ENCODE results near the gene LILRB1.
"Not testable (repeated sequence)": the region's sequence is repeated elsewhere in the genome, so short reads cannot be mapped to it uniquely, and the experiment has no call there.

The LILRB1 gene

DNA sequence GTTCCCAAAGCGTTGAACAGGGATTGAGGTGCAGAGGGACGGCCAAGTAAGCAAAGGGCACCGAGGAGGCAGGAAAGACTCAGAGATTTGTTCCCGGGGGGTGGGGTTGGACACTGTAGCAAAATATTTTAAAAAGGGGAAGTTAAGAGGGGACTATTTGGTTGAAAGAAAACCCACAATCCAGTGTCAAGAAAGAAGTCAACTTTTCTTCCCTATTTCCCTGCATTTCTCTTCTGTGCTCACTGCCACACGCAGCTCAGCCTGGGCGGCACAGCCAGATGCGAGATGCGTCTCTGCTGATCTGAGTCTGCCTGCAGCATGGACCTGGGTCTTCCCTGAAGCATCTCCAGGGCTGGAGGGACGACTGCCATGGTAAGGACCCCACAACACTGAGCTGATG, at the start of gene LILRB1:
LILRB1 (plus strand) TSS at position 223 of the 400 bp plus-strand sequence. CDS start 590 bp downstream, outside the sequence.
- DNase-seq, result peak; percentile 64

DNA sequence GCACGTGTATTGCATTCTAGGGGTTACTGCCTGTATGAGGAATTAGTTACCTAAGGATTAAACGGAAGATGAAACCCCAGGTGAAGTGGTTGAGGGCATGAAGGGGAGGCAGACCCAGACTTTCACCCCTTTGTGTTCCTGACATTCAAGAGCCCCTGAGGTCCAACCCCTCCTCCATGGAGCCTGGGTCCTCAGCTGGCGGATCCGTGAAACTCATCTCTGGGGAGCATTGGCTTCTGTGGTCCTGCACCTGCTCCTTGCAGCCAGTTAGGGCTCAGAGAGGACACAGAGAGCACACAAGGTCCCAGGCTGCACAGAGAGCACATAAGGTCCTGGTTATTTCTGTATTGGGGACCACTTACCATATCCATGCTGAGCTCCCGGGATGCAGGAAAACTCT, 43.9 kb upstream of the LILRB1 start:
- DNase-seq, result no peak

DNA sequence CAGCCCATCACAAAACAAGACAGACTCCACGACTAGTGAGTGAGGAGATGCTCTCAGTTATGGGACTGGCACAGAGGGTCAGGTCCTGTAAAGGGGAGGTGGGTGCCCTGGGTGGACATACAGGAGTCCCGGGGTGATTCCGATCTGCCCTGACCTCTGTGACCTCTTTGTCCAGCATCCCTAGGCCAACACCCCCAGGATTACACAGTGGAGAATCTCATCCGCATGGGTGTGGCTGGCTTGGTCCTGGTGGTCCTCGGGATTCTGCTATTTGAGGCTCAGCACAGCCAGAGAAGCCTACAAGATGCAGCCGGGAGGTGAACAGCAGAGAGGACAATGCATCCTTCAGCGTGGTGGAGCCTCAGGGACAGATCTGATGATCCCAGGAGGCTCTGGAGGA, 43.3 kb upstream of the LILRB1 start:
- DNase-seq, result no peak

DNA sequence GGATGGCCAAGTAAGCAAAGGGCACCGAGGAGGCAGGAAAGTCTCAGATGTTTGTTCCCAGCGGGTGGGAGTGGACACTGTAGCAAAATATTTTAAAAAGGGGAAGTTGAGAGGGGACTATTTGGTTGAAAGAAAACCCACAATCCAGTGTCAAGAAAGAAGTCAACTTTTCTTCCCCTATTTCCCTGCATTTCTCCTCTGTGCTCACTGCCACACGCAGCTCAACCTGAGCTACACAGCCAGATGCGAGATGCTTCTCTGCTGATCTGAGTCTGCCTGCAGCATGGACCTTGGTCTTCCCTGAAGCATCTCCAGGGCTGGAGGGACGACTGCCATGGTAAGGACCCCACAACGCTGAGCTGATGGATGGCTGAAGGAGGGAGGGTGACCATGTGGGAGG, 36.8 kb upstream of the LILRB1 start, which contains the start of gene LILRA1:
LILRA1 (plus strand) TSS at position 188 of the 400 bp plus-strand sequence. CDS start 613 bp downstream, outside the sequence.
- DNase-seq, result peak; percentile 75

DNA sequence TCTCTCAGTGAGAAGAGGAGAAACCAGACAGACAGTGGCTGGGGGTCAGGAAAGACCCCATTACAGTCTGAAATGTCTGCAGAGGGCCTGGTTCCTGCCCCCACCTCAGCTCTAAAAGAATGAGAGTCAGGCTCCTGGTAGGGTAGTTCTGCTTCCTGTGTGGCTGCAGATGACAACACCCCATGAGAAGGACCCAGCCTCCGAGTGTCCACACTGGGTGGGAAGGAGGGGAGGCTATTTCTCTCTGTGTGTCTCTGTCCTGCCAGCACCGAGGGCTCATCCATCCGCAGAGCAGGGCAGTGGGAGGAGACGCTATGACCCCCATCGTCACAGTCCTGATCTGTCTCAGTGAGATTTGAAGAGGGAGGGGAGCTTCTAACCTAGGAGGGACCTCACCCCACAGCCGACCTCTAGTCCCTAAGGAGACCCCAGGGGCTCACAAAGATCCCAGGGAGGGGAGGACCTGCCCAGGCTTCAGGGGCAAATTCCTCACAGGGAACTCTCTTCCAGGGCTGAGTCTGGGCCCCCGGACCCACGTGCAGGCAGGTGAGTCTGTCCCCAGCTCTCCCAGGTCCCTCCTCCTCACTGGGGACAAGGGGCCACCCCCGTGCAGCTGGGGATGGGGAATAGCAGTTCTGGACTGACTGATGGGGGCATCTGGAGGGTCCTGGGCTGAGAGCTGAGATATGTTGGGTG, 36.2 kb upstream of the LILRB1 start:
- DNase-seq, result peak; percentile 53

DNA sequence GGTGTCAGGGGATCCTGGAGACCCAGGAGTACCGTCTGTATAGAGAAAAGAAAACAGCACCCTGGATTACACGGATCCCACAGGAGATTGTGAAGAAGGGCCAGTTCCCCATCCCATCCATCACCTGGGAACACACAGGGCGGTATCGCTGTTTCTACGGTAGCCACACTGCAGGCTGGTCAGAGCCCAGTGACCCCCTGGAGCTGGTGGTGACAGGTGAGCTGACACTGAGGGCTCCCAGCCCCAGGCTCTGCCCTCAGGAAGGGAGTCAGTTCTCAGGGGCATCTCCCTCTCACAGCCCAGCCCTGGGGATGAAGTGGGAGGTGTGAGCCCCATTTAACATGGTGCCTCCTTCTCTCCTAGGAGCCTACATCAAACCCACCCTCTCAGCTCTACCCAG, 35.5 kb upstream of the LILRB1 start:
- no peak for DNase-seq

DNA sequence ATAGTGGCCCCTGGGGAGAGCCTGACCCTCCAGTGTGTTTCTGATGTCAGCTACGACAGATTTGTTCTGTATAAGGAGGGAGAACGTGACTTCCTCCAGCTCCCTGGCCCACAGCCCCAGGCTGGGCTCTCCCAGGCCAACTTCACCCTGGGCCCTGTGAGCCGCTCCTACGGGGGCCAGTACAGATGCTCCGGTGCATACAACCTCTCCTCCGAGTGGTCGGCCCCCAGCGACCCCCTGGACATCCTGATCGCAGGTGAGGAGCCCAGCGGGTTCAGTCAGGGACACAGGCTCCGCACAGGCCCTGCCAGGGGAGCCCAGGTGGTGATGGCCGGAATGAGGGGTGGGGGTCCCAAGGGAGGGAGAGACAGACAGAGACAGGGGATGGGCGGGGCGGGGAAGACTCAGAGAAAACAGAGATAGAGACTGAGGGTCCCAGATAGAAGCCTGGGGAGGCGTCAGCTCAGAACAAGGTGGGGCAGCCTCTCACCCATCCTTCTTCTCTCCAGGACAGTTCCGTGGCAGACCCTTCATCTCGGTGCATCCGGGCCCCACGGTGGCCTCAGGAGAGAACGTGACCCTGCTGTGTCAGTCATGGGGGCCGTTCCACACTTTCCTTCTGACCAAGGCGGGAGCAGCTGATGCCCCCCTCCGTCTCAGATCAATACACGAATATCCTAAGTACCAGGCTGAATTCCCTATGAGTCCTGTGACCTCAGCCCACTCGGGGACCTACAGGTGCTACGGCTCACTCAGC, 34.4 kb upstream of the LILRB1 start:
- DNase-seq, result not testable (repeated sequence)

DNA sequence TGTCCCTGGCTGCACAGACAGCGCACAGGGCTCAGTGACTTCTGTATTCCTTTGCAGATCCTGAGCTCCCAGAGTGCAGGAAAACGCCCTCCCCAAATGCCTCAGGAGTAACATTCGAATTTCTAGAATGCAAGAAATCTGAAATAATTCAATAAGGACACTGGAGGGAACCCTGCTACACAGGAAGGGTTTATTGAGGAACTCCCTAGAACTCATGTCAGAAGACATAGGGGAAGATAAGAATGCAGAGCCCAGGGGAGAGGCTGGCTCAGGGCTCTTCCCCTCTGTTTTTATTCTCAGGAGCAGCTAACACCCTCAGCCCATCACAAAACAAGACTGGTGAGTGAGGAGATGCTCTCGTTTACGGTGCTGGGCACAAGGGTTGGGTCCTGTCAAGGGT, 30.1 kb upstream of the LILRB1 start:
- peak; percentile 61 for DNase-seq

DNA sequence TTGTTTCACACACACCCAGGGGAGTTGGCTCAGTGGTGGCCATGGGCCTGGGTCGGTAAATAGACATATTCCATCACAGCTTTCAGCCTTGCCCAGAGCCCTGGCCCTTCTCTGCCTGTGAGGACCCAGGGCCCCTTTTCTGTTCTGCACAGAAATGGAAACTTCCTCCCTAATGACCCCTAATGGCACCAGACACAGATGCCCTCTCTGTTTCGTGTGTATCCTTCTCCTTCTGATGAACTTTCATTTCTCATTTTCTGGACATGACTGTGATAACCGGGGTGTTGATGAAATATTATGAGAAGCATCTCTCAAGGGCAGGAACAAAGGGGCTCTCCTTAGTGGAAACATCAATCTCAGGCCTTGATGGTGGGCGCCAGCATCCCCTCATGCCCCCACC, 24.1 kb upstream of the LILRB1 start:
- peak; percentile 92 for DNase-seq

DNA sequence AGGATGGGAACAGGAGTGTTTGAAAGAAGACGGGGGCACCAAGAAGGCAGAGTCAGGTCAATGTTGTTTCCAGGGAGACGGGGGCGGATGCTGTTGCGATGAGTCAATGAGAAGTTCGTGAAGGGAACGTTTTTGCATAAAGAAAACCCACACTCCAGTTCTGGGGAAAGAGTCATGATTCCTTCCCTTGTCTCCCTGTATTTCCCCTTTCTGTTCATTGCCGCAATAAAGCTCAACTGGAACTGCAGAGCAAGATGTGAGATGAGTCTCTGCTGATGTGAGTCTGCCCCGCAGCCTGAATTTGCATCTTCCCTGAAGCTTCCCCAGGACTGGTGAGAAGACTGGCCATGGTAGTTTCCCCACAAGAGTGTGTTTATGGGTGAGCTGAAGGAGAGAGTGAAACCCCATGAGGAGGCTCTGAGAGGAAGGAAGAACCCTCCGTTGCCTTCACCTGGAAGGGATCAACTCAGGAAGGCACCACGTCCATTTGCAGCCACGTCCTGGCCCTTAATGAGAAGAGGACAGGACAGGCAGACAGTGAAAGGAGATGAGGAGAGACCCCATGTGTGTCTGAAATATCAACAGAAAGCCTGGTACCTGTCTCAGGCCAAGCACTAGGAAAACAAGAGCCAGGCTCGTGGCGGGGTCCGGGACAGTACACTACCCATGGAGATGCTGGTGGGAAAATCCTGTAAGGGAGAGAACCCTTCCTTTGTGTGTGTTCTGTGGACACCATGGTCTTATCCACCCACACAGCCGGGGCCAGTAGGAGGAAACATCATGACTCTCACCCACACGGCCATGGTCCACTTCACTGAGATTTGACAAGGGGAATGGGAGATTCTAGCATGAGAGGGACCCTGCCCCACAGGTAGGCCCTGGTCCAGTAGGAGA, 23.1 kb upstream of the LILRB1 start:
- DNase-seq, result peak; percentile 97

DNA sequence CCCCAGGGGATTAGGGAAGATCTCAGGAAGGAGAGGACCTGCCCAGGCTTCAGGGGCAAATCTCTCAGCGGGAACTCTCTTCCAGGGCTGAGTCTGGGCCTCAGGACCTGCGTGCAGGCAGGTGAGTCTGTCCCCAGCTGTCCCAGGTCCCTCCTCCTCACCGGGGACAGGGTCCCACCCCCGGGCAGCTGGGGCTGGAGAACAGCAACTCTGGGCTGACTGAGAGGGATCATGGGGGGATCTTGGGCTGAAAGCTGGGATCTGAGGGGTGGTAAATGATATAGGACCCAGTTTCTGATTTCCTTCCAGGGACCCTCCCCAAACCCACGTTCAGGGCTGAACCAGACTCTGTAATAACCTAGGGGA, 22.5 kb upstream of the LILRB1 start:
- DNase-seq, result no peak

DNA sequence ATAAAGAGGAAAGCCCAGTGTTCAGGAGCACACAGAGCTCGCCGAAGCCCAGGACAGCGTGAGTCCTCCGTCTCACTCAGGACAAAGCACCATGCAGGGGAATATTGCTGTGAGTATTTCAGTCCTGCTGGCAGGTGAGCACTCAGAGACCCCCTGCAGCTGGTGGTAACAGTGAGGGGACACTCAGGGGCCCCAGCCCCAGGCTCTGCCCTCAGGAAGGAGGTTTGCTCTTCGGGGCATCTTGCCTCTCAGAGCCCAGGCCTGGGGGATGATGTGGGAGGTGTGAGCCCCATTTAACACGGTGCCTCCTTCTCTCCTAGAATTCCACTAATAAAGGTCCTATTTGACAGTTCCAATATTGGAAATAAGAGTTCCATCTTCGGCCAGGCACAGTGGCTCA, 22.1 kb upstream of the LILRB1 start:
- DNase-seq, result no peak

DNA sequence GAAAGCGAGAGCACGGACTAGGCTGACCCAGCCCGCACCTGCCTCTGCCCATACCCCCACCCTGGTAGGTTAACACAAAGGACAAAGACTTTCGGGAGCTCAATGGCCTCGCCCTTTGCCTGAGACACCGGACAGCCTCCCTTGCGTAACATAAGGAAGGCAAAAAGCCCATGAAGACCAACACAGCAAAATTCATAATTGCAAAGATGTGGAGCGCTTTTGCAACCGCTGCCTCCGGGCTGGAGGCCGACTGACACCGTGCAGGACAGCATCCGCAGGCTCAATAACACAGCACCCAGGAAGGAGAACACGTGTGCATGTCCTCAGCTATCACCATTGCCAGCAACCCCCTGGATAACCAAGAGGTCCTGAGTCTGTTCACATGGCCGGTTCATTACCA, 21.5 kb upstream of the LILRB1 start:
- DNase-seq, result peak; percentile 86

DNA sequence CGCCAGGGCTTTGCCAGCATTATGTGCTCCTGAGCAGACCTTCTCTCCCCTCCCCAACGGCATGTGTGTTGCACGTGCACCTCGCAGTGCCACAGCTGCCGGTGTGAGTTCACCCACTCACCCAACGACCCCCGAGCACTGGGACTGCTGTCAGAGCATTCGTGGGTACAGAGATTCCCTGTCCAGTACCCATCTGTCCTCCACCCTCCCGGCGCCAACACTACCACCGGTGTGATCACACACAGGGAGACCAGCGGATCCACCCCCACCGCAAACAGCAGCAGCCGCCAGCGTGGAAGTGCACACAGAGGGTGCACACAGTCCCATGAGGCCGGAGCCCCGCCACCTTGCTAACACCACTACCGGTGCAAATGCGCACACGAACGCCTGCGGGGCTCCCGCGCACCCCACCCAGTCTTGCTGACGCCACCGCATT, 20.9 kb upstream of the LILRB1 start:
- DNase-seq, result no peak

DNA sequence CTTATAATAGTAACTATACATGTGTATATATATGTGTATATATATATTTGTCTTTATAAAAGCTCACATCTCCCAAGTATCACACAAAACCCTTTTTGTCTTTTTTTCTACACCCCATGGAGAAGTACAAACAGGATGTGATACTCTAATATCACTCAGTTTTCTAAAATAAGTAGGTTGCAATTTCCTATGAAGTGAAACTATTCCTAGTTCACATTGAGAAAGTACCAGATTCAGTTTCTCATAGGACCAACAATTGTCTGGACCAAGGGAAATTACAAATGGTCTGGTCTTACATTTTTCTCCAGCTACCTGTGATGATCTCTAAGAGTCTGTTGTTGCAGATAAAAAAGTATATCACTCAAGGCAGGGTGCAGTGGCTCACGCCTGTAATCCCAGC, 17.9 kb upstream of the LILRB1 start:
- DNase-seq, result peak; percentile 93

DNA sequence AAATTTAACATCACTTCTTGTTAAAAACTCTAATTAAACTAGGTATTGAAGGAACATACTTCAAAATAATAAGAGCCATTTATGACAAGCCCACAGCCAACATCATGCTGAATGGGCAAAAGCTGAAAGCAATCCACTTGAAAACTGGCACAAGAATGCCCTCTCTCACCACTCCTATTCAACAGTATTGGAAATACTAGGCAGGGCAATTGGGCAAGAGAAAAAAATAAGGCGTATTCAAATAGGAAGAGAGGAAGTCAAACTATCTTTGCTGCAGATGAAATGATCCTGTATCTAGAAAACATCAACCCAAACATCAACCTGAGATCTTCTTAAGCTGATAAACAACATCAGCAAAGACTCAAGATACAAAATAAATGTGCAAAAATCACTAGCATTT, 15.6 kb upstream of the LILRB1 start:
- peak; percentile 82 for DNase-seq

DNA sequence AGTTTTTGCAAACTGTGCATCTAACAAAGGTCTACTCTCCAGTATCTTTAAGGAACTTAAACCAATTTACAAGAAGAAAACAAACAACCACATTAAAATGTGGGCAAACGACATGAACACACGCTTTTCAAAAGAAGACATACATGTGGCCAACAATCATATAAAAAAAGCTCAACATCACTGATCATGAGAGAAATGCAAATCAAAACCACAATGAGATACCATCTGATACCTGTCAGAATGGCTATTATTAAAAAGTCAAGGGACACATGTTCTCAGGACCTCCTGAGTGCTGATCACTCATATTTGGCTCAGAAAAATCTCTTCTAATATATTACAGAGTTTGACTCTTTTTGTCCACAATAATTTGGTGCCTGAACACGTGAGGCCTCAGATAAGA, 14.2 kb upstream of the LILRB1 start:
- DNase-seq, result no peak

DNA sequence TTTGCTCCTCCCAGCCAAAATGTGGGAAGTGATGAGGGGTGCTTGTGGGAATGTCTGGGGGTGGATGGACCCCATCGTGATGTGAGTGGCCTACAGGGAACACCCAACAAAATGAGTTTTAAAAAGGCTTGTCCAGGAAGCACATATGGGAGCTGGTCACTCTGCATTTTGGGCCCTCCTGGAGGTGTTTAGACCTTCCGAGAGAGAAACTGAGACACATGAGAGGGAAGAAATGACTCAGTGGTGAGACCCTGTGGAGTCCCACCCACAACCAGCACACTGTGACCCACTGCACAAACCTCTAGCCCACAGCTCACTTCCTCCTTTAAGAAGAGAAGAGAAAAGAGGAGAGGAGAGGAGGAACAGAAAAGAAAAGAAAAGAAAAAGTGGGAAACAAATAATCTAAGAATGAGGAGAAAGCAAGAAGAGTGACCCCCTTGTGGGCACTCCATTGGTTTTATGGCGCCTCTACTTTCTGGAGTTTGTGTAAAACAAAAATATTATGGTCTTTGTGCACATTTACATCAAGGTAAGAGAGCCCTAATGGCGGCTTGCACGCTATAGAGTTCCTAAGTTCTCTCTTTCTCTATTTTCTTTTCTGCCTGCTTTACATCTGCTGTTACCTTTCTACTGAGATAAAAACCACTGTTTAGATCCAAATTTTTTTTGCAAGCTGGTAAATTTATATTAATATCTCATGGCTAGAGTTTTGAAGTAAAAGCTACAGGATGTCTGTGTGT, 13.3 kb upstream of the LILRB1 start:
- DNase-seq, result peak; percentile 90

DNA sequence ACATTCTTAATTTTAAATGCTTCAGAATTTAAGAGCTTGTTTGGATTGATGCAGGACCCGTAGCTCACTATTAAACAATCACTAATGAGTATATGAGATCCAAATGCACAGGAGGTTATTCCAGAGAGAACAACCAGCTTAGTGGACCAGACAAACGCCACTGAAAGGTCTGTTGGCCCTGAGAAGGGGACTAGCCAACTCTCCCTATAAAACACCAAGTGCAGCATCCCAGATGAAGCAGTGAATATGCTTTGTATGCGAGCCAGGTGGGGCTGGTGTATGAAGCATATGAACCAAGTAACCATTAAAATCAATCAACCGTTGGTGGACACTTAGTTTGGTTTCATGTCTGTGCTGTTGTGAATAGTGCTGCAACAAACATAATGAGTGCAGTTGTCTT, 9.8 kb upstream of the LILRB1 start:
- DNase-seq, result no peak

DNA sequence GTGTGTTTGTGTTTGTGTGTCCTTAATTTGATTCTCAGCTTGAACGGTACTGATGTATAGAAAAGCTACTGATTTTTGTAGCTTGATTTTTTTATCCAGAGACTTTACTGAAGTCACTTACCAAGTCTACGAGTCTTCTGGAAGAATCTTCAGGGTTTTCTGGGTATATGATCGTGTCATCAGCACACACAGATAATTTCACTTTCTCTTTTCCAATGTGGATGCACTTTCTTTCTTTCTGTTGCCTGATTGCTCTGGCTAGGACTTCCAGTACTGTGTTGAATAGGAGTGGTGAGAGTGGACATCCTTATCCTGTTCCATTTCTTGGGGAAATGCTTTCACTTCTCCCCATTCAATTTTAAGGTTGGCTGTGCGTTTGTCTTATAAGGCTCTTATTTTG, 7.9 kb upstream of the LILRB1 start:
- DNase-seq, result peak; percentile 70

DNA sequence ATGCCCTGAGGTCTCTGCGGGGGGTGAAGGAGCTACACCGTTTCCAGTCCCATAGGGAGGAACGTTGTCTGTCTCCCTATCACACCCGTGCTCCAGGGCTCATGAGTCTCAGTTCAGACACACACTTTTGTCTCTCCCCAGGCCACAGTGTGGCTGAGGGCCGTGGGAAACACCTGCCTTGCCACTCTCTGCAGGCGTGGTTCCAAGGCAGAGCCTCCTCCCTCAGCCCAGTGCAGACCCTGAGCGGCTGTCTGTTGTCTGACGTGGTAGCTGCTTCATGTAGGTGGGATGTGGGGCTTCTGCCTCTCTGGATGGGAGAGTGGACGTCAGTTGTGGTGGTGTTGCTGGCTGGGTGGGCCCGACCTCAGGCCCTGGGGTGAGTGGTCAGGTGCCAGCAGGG, 6.0 kb upstream of the LILRB1 start:
- not testable (repeated sequence) for DNase-seq

DNA sequence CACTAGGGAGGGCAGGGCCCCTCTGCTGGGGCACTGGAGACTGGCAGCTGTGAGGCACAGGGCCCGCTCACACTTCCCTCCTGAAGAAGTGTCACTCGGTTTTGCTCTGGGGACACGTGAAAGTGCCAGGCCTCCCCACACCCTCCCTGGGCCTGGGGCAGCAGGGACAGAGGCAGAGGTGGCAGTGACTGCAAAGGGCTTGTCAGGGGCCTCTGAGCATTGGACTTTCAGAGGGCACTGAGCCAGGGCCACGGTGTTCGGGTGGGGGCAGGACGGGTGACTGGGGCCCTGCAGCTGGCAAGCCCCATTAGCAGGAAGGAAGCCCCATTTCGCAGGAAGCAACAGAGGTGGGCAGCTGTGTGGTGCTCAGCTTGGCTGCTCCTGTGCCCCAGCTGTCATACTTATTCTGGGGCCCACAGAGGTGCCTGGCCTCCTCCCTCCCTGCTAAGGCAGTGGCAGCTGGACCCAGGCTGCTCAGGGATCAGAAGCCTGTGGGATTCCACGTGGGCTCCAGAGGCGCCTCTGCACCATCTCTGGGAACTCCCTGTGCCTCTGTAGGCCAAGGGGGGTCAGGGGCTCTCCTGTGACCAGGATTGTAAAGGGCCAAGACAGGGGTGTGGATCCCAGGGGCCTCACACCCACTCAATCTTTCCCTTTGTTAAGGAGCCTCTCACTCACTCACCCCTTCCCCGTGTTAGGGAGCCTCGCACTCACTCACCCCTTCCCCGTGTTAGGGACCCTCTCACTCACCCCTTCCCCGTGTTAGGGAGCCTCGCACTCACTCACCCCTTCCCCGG, 5.2 kb upstream of the LILRB1 start:
- DNase-seq, result not testable (repeated sequence)

All from inflammatory macrophage treated with lipopolysaccharide for 4 hours (primary cell).